ENCODE data around the gene OR7G2.
A peak's percentile ranks its signal among the peaks of the same experiment; 100 is the strongest.

The OR7G2 gene

DNA sequence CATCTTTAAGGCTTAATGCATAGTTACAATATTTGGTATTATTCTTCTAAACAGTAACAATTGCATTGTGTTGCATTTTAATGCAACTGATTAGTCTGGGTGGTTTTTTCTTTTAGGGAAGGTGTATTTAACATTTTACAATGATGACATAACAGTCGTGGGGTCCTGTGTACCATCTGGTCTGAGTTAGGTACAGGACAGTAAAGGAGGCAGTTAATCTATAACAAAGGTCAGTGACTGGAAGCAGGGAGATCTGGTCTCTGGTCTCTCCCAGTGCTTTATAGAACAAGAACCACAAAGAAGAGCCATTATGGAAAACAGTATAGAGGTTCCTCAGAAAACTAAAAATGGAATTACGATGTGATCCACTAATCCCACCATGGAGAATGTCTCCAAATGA, 2.7 kb upstream of the OR7G2 start:
- TF ChIP-seq, protein P1, sequence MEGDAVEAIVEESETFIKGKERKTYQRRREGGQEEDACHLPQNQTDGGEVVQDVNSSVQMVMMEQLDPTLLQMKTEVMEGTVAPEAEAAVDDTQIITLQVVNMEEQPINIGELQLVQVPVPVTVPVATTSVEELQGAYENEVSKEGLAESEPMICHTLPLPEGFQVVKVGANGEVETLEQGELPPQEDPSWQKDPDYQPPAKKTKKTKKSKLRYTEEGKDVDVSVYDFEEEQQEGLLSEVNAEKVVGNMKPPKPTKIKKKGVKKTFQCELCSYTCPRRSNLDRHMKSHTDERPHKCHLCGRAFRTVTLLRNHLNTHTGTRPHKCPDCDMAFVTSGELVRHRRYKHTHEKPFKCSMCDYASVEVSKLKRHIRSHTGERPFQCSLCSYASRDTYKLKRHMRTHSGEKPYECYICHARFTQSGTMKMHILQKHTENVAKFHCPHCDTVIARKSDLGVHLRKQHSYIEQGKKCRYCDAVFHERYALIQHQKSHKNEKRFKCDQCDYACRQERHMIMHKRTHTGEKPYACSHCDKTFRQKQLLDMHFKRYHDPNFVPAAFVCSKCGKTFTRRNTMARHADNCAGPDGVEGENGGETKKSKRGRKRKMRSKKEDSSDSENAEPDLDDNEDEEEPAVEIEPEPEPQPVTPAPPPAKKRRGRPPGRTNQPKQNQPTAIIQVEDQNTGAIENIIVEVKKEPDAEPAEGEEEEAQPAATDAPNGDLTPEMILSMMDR (IDR thresholded peaks at IDR 0.05; ENCODE audit: low read depth, low read length, missing control alignments): no peak
- H3K36me3 ChIP-seq (replicated peaks): no peaks in the 10 kb centered on the region
- no peaks in the 10 kb centered on the region for H3K27me3 ChIP-seq (replicated peaks)
- no peak overlapping the region for H3K27ac ChIP-seq
- H3K4me3 ChIP-seq (ENCODE audit: low read depth, low read length): no peak overlapping the region
- in situ Hi-C loops (cut with HindIII; ENCODE audit: low pct_ligation_motif_present, low sequenced_read_pairs): no loop called here
- no peak for DNase-seq

DNA sequence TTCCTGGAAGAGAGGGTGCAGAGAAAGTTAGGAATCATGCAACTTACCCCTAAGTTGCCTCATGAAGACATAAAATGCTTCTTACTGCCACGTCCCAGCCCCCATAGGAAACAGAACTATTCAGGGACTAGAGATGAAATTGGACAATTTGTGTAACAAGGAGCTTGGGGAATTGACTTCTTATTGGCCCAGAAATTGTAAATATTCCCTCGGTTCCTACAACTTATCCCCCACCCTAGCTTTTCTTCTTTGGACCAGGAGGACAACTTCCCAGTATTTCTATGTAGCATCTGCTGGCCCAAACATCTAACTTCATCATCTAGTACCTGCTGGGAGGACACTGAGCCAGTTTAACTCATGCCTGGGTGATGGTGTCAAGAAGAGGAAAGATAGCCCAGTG, 20.5 kb downstream of the OR7G2 start, which contains the start of gene OR1M1:
TSS of gene OR1M1 (plus strand) at position 301 of the 400 bp plus-strand sequence. CDS start 6,184 bp downstream, outside the sequence.
- in situ Hi-C loops (cut with HindIII; ENCODE audit: low pct_ligation_motif_present, low sequenced_read_pairs): no loop called here
- no peak within 1 kb of the TSS for H3K27ac ChIP-seq

DNA sequence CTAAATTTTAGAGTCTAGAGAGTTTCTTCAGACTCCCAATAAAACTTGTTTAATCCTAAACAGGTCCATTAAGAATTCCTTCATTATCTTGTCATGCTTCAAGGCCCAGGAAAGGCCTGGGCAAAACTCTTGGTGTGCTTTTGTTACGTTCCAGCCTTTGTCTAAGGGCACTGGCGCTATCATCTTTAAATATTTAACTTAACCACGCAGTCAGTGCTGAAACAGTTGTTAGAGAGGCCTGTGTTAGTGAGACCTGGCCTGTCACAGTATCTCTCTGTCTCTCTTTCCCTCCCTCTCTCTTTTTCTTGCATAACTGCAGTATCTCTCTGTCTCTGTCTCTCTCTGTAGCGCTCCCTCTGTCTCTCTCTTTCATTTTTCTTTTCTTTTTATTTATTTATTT, 28.6 kb downstream of the OR7G2 start:
- Histone ChIP-seq H3K36me3 (replicated peaks) (no peaks in the 10 kb centered on the region), H3K27ac (no peak overlapping the region), H3K27me3 (replicated peaks) (no peaks in the 10 kb centered on the region), H3K4me3 (ENCODE audit: low read depth, low read length) (no peak overlapping the region)
- TF ChIP-seq, protein P1 (IDR thresholded peaks at IDR 0.05; ENCODE audit: low read depth, low read length, missing control alignments): no peak
- in situ Hi-C loops (cut with HindIII; ENCODE audit: low pct_ligation_motif_present, low sequenced_read_pairs): no loop called here
- DNase-seq: no peak

More for the DNA sequence above, 20.5 kb downstream of the OR7G2 start, which contains the start of gene OR1M1:
- no peak for DNase-seq
- TF ChIP-seq, protein P1 (IDR thresholded peaks at IDR 0.05; ENCODE audit: low read depth, low read length, missing control alignments): no peak
- Histone ChIP-seq H3K36me3 (replicated peaks) (no peaks in the 10 kb centered on the region), H3K27me3 (replicated peaks) (no peaks in the 10 kb centered on the region), H3K4me3 (ENCODE audit: low read depth, low read length) (no peak within 1 kb of the TSS)

DNA sequence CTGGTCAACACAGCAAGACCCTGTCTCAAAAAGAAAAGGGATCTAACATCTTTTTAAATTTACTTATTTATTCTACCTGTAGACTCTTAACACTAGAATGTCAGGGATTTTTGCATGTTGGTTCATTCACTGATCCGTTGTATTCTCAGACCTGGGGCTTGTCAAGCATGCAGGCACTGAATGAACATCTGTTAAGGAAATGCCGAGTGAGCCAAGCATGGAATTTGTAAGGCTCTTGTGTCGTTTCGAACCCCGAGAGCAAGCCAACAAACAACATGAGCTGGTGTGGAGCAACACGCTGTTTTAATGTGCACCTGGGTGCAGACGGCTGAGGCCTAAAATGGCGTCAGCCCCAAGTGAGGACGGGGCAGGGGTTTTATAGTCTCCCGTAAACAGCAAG, 30.4 kb downstream of the OR7G2 start:
- H3K4me3 ChIP-seq (ENCODE audit: low read depth, low read length): no peak overlapping the region
- no peaks in the 10 kb centered on the region for H3K27me3 ChIP-seq (replicated peaks)
- DNase-seq: no peak
- TF ChIP-seq, protein P1 (IDR thresholded peaks at IDR 0.05; ENCODE audit: low read depth, low read length, missing control alignments): no peak
- in situ Hi-C loops (cut with HindIII; ENCODE audit: low pct_ligation_motif_present, low sequenced_read_pairs): no loop called here
- H3K27ac ChIP-seq: no peak overlapping the region
- no peaks in the 10 kb centered on the region for H3K36me3 ChIP-seq (replicated peaks)

DNA sequence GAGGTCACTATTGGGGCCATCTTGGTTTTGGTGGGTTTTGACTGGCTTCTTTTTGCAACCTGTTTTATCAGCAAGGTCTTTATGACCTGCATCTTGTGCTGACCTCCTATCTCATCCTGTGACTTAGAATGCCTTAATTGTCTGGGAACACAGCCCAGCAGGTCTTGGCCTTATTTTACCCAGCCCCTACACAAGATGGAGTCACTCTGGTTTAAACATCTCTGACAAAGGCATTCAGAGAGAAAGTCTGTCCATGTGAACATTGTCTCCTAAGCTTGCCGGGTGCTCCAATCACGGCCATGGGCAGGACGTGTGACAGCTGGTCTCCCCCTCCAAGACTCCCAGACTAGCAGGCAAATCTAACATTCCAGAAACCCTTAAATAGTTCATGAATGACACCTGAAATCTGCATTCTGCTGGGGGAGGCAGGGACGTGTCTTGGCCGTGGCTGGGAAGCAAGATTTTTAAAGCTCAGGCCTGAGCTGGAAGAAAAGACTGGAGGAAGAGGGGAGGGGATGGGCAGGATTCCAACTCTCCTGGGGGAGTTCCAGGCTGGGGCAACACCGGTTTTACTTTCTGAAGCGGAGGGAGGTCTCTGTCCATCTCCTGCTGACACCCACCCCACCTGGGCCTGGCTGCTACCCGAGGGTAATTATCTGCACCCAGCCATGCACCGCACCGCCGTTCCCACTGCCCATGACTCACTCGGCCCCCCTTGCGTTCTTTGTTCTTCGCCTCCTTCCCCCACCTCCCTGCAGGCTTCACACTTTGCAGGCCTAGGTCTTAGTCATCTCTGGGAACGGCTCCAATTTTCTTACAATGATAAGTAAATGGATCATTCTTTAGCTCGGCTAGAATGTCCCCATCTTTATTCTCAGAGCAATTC, 32.0 kb downstream of the OR7G2 start:
- Histone ChIP-seq H3K4me3 (ENCODE audit: low read depth, low read length) (no peak overlapping the region), H3K27ac (no peak overlapping the region), H3K27me3 (replicated peaks) (no peaks in the 10 kb centered on the region), H3K36me3 (replicated peaks) (no peaks in the 10 kb centered on the region)
- in situ Hi-C loops (cut with HindIII; ENCODE audit: low pct_ligation_motif_present, low sequenced_read_pairs): no loop called here
- DNase-seq: peak; percentile 97
- TF ChIP-seq, protein P1 (IDR thresholded peaks at IDR 0.05; ENCODE audit: low read depth, low read length, missing control alignments): no peak
